Measurements from ENCODE around the gene AMBRA1.

GRCh38 chr11:46551261-46551660 lies 42.6 kb downstream of the AMBRA1 start:
- no peak for TF ChIP-seq POLR2A (IDR thresholded peaks at IDR 0.05; ENCODE audit: low read depth, low read length)
- TF ChIP-seq CTCF (IDR thresholded peaks at IDR 0.05; ENCODE audit: extremely low read depth in 1 of 2, insufficient read depth in 1 of 2, low read depth in 1 of 2, low read length in 2 of 2): no peak
- no peak for TF ChIP-seq EZH2 (IDR thresholded peaks at IDR 0.05; ENCODE audit: borderline replicate concordance, low read depth, low read length, severe bottlenecking)
- TF ChIP-seq, protein P1, sequence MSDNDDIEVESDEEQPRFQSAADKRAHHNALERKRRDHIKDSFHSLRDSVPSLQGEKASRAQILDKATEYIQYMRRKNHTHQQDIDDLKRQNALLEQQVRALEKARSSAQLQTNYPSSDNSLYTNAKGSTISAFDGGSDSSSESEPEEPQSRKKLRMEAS (IDR thresholded peaks at IDR 0.05; ENCODE audit: insufficient read depth, insufficient read length): no peak
